ENCODE data around the gene MON1B.

- TF ChIP-seq CTCF (IDR thresholded peaks at IDR 0.05) (no peak), POLR2A (IDR thresholded peaks at IDR 0.05) (no peak)
Measured at GRCh38 chr16:77208382-77208781, 17.4 kb downstream of the MON1B start.

Measured in right lobe of liver (tissue), 4 donors.